HG03354 (cell line): ENCODE data around the gene TTC31.
A peak's percentile ranks its signal among the peaks of the same experiment; 100 is the strongest.
"Not testable (repeated sequence)": the region's sequence is repeated elsewhere in the genome, so short reads cannot be mapped to it uniquely, and the experiment has no call there.

Experiments
- ATAC-seq: cut with Tn5 transposase; IDR thresholded peaks from one replicate; pipeline ENCODE4 v1.9.1; 2021; ENCODE audit warnings: mild to moderate bottlenecking; ENCODE audit not compliant: unreplicated experiment, poor library complexity, severe bottlenecking

The TTC31 gene

DNA sequence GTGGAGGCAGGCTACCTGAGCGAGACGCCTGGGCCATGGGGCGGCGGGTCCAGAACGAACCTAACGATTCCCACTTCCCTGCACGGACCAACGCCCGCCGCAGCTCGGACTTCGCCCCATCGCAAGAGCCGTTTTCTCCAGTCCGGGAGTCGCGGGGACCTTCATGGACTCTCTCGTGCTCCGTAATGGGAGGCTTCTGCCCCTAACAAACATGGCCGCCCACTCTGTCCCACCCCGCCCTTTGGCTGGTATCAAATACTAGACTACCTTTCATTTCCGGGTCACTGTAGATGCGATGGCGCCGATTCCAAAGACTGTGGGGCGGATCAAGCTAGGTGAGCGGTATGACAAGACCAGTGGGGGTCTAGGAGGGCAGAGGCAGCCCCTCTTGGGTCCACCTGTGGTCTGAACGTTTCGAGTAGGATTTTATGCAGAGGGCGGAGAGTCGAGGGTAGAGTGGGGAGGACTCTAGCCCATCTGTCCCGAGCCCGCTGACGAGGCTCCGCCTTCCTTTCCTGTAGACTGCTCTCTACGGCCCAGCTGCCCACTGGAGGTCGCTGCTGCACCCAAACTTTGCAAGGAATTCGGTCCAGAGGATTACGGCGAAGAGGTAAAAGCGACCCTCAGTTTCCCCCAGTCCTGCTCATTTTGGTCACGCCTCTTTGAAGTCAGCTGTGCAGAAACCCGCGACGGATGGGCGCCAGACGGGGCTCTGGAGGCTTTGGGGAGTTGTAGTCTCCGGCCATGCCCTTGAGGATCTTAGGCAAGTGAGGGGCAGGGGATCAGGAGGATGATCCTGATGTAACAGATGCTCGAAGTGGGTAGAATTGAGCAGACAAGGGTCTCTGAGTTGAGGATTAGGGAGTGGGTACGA lies at the start of gene TTC31, which contains the start of gene CCDC142:
Gene TTC31, plus strand, starts transcription at position 281 of the 874 bp plus-strand sequence. Its CDS starts 15 bp downstream, at position 296.
Gene CCDC142, minus strand, starts transcription at position 198 of the 874 bp plus-strand sequence. Its CDS starts 161 bp downstream, at position 37.
- peak; percentile 94 for ATAC-seq

DNA sequence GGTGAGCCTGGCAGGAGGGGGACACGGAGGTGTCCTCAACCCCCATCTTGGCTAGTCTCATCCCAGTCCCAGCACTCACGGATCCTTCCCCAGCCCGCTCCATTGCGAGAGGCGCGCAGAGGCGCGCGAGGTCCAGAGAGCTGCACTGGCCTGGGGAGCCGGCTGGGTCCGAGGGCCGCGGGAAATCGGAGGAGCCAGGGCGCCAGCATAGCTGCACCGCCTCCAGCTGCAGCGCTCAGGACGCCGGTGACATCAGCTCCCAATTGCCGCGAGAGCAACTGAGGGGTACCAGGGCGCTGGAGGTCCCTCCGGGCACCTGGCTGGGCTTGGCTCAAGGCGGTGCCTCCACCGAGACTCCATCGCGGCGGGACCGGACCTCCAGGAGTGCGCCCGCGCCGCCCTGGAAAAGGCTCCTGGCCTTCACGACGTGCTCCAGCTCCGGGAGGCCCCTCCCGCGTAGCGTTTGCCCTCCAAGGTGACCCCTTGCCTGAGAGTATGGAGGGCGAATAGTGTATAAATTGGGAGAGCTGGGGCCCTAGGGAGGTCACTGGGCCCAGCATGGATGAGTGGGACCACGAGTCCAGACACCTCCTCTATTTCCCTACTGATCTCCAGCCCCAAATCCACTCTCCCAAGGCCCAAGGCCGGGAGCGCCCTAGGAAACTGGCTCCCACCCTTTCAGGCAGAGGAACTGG lies 46.6 kb upstream of the TTC31 start:
- ATAC-seq = no peak

DNA sequence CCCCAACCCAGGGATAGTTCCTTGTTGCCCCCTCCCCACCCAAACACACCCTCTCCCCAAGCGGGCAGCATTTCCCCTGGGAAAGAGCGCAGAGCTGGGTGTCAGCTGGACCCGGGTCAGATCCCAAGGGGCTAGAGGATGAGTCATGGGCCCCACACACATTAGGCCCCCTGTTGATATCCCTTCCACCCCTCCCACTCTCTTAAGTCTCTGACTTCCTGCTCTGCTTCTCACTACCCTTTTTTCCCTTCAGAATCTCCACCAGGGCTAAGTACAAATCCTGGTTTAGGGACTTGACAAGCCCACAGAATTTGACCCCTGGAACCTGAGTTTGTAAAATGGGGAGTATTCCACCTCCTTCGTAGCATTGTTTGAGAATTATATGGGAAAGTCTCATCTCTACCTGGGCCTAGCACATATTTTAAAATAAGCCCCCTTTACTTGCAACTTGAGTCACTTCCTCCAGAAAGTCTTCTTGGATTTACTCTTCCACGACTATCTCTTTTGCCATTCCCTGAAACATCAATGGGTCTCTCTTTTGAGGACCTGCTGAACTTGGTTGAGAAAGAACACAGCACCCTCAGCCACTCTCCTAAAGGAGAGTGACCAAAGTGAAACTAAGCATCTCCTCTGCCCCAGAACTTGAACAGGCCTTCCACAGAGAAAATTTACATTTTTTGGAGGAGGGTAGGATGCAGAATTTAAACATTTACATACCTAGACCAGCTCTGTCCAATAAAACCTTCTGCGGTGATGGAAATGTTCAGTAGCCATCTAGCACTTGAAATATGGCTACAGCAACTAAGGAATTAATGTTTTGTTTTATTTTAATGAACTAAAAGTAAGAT lies 45.8 kb upstream of the TTC31 start:
- no peak for ATAC-seq

DNA sequence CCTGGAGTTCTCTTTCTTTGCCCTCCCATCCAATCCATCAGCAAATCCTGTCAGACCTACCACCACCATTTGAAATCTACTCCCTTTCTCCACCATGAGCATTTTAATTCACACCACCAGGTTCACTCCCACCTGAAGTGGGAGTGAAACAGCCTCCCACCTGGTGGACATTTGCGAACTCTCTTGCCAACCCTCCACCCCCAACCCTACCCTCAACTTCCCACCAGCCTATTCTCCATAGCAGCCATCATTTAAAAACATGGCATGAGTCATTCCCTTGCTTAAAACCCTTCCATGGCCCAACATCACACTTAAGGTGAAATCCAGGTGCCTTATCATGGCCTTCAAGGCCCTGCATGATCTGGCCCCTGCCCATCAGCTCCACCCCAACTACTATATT lies 44.6 kb upstream of the TTC31 start:
- ATAC-seq = no peak

DNA sequence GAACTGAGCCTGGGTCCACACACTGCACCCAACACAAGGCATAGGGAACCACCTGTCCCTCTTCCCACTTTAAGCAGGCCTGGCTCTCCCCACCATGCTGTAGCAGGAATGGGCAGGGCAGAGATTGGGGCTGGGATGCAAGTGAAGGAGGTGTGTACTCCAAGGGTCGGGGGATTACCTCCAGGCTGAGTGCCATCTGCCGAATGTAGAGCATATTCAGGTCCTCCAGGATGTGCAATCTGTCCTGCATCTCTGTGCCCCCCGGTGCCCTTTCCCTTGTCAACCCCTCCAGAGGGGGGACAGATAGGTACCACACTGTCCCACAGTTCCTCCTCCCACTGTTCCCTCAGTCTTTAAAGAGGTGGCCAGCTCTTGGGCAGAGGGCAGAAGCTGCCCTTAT lies 43.5 kb upstream of the TTC31 start:
- ATAC-seq = no peak

DNA sequence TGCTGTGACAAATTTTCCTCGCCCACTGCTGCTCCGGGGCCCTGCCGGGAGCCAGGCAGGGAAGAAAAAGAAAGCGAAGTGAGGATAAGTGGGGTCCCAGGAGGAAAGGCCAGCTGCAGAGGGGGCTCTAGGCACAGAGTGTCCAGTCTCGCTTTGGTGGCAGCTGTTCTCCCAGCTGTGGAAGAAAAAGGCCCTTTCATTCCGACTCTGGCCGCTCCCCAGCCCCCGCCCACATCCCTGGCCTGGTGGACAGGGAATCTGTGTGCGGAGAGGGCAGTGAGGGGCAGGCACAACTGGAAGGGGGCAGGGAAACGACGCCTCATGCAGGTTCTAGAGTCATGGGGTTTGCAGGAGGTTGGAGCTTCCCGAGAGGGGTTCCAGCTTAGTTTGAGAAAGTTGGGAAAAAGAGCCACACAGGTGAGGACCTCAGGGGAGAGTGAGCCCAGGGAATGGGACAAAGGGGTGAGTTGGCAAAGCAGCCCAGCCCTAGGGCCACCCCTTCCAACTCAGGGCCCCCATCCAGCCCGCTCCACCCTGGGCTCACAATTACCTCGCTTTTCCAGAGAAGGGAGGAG lies 43.0 kb upstream of the TTC31 start:
- no peak for ATAC-seq

DNA sequence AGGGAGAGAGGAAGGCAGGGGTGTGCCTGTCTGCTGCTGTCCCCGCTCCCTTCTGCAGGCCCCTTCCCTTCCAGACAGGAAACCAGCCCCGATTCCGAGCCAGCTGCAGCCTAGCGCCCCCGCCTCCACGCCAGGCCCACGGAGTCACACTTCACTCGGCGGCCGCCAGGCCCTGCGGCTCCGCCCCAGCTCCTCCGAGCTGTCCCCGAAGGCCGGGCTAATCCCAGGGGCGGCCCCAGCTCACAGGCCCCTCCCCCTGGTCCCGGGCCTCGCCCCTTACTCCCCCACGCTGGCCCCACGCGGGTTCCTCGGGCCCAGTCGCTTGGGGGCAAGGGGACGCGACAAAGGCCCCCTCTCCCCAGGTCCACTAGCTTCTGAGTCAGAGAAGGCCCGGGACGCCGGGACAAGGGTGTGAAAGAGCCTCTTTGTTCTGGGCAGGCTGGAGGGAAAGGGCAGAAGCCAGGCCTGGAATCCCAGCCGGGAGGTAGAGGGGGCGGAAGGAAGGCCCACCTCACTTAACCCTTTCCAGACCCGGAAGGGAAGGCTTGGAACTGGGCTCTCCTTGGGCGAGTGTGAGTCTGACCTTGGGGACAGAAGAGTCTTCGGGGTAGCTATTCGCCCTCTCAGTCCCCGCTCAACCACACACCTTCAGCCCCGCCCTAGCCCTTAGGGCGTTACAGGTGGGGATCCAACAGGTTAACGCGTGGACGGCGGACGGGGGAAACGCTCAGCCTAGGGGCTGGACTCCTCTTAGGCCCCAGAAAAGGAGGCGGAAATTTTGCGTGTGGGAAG lies 42.3 kb upstream of the TTC31 start:
- ATAC-seq = peak; percentile 89

DNA sequence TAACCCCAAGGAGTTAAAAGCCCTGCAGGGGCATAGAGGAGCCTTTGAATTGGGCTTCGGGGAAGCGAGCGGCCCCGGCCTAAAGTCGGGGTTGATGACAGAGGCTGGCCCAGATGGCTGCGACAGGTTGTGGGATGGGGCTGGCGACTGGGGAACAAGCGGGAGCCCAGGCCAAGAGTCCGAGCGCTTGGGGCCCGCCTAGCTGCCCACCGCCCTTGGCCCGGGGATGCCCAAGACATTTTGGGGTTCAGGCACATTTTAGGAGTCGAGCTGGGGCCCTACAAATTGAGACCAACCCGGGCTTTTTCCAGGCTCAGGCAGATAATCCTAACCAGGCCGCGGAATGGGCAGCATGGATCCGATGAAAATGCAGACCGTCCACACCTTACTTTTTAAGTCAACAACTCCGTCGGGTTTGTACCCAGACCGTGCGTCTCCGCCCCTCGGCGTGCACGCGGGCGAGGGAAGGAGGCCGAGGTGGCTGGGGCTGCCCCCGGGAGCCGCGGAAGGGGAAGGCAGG lies 41.7 kb upstream of the TTC31 start:
- ATAC-seq = no peak

DNA sequence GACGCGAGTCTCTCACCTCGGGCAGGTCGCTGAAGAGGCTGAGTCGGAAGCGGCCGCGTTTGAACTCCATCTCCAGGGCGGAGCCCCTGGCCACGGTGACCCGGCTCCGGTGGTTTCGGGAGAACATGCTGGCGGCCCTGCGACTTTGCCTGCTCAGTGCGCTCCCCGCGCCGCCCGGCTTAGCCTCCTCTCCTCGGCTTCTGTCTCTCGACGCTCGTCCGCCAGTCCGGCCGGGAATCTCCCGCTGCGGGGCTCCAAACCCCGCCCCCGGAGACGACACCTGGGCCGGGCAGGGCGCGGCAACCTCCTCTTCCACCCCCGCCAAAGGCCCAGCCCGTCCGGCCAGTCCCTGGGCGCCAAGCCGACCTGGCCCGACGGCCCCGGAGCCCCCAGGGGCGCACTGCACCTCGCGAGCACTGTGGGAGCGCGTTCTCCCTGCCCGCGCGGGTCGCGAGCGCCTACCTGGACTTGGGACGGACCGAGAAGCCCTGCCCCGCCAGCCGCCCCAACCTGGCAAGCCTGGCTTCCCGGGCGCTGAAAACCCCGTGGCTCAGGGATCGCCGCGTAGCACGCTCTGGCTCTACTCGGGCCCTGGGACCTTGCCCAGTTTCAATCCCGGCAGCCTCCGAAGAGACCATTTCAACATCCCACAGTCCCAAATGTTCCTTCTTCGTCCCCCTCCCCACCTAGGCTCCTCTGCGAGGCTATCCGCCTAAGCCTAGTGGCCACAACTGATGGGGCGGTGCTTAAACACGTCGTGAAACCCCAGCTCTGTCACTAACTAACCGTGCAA lies 41.0 kb upstream of the TTC31 start, which contains the start of gene RTKN:
Gene RTKN, minus strand, starts transcription at position 248 of the 793 bp plus-strand sequence. Its CDS starts 121 bp downstream, at position 127.
- peak; percentile 40 for ATAC-seq

DNA sequence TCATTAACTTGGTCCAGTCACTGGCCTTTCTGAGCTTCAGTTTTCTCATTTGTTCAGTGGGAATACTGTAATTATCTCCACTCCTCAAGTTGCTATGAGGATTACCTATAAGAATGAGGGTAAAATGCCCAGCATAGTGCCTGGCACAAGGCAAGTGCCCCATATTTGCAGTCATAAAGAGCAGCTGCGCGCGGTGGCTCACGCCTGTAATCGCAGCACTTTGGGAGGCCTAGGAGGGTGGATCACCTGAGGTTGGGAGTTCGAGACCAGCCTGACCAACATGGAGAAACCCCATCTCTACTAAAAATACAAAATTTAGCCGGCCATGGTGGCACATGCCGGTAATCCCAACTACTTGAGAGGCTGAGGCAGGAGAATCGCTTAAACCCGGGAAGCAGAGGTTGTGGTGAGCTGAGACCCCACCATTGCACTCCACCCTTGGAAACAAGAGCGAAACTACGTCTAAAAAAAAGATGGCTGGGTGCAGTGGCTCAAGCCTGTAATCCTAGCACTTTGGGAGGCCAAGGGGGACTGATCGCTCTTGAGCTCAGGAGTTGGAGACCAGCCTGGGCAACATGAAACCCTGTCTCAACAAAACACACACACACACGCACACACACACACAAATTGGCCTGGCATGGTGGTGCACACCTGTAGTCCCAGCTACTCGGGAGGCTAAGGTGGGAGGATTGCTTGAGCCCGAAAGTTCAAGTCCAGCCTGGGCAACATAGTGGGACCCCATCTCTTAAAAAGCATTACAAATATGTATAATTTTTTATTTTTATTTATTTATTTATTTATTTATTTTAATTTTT lies 40.2 kb upstream of the TTC31 start:
- ATAC-seq = not testable (repeated sequence)

DNA sequence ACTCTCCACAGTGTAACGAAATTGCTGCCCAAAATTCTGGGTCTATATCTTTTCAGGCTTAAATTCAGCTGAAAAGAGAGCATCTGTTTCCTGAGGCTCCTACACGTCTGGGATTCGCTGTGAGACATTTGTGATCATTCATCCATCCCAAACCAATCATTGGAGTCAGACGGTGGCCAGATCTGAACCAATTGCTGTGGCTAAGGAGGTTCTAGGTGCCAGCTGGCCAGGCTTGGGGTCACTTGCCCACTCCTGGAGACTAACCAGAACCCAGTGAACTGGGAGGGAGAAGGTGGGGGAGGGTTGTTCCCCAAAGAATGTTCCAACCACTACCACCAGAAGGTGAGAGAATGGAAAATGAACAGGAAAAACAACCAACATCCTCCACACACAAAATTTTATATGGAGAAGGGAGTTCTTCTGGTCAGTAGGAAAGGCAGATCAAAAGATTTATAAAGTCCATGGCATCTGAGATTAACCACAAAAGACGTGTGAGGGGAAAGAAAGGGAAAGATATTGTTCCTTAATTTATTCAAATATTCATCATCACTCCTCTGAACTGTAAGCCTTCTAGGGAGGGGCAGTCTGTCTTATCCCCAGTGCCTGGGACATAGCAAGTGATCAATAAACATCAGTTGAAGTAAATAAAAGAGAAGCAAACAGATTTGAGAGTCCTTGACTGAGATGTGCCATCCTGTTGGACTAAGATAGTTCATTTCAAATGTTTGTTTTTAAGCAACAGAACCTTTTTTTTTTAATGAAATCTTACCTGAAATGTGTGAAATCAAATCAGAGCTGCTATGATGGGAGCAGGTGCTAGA lies 38.2 kb upstream of the TTC31 start:
- ATAC-seq = no peak

DNA sequence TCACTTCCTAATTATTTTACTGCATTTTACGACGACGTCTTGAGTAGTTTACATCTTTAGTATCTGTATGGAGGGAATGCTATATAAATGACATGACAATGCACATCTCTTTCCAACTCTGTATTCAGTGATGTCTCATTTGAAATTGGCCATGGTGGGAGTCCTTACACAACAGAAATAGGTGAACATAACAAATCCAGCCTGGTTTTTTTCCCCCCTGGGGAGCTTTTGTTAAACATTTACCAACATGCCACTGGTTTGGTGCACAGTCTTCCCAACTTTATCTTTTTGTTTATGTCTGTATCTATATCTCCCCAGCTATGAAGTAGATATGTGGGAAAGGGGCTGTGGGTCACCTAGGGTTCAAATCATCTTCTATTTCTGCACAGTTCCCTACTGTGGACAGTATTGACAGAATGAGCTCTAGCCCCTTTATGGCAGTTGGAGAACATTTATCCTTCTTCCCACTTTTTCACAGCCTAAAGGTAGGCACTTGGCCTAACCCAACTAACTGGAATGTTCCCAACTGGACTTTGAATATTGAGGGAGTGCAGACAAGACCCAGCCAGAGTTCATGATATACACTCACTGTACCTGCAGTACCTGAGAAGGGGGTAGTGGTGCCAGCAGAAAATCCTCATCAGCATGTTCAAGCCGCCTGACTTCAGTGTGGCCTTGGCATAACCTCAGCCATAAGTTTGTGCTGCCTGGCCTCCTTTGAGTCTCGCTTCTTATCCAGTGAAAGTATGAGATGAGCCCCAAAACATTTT lies 35.5 kb upstream of the TTC31 start:
- no peak for ATAC-seq

DNA sequence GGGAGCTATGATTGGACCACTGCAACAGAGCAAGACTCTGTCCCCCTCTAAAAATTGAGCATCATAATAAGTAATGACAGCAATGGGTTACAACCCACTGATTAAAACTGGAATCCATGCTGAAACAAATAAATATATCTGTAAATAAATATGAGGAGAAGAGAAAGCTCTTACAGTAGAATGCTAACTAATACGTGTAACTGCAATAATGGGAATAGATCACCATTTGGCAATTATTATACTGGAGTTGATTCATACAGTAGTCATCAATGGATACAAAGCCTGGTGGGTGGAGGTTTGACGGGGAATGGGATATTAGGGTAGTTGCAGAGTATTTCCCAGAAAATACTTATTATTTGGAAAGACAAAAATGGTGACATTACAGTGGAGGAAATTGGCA lies 34.1 kb upstream of the TTC31 start:
- no peak for ATAC-seq

DNA sequence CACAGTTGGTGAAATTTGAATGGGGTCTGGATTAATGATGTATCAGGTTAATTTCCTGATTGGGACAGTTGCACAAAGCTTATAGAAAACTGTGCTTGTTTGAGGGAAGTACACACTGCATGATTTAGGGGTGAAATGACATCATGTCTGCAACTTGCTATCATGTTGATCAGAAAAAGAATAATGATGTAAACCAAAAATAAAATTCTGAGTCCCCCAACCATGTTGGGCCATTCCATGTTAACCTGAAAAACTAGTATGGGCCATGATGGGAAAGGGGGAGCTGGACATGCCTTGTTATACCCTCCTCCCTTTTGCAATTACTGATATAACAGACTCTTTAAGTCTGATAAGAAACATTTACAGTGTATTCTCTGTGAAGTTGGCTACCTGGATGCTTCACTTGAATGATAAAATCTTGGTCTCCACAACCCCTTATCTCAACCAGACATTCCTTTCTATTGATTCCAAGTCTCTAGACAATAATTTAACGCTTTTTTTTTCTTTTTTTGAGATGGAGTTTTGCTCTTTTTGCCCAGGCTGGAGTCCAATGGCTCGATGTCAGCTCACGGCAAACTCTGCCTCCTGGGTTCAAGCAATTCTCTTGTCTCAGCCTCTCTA lies 32.2 kb upstream of the TTC31 start:
- ATAC-seq = no peak
